ENCODE results near the gene BTBD8.

Gene BTBD8

DNA sequence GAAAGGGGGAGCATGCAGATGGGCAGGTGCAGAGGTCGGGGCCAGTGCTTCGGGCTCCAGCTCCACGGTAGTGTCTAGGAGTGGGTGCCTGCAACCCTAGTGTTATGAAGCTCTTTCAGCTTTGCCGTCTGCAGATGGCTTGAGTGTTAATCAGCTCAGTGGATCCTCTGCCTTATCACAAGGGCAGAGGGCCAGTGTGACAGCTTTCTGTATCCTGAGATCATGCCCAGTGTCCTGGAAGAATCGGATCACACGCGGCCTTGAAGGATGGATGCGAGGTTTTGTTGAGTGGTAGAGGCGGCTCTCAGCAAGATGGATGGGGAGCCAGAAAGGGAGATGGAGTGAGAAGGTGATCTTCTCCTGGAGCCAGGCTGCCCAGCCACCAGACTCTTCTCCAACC lies 112.1 kb downstream of the BTBD8 start:
- DNase-seq (ENCODE audit: low spot score) = no peak

DNA sequence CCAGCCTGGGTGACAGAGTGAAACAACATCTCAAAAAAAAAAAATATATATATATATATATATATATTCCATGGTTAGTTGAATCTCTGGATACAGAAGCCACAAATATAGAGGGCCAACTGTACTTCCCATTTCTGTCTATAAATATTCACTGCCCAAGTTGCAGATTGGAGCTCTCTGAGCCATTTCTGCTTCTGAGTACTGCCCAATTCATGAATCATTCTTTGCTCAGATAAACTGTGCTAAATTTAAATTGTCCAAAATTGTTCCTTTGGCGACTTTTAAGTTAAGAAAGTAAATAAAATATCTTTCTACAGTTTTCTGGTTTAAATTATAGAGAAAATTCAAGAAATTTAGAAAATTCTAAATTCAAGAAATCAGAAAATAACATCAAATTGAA lies 114.4 kb downstream of the BTBD8 start:
- DNase-seq (ENCODE audit: low spot score) = no peak

DNA sequence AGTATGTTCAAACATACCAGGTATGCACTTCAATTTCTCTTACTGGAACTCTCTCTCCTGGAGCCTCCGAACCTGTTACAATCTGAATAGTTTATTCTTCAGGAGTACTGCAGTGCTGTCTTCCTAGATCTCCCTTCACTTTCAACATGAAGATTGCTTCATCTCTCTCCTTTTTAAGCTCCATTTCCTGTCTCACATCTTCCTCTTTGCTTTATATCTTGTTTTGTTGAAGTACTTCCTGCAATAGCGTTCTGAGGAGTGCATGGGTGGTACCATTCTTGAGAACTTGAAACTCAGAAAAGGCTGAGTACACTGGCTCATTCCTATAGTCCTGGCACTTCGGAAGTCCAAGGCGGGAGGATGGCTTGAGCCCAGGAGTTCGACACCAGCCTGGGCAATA lies 121.8 kb downstream of the BTBD8 start:
- no peak for DNase-seq (ENCODE audit: low spot score)

DNA sequence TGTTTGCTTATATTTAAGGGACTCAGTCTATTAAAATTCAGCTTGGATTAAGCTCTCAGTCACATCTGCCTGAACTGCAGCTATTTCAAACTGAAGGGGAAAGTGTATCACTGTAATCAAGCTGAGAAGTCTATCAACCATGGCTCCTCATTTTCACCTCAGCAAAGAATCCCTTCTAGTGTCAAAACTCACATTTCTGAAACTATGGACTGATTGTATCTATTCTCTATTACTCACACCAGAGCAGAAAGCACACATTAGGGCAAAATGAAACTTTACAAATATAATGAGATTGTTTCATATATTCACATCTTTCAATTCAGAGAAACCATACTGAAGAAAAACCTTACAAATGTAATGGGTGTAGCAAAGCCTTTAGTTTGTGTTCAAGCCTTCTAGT lies 123.0 kb downstream of the BTBD8 start:
- DNase-seq (ENCODE audit: low spot score) = no peak

DNA sequence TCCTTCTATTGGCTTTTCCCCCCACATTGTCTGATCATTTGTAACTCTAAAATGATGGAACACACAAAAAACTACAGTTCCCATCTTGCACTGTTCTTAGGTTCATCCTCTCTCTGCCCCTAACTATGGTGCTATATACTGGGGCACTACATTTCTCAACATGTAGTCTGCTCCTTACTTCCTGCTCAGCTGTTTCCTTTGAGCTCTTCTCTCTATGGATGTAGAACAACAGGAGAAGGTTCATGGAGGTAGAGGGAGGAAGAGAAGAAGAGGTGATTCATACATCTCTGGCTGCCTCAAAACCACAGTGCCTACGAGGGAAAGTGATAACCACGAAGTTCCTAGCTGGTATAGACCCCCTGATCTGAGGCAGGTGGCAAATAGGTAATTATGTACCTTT lies 130.6 kb downstream of the BTBD8 start:
- no peak for DNase-seq (ENCODE audit: low spot score)

DNA sequence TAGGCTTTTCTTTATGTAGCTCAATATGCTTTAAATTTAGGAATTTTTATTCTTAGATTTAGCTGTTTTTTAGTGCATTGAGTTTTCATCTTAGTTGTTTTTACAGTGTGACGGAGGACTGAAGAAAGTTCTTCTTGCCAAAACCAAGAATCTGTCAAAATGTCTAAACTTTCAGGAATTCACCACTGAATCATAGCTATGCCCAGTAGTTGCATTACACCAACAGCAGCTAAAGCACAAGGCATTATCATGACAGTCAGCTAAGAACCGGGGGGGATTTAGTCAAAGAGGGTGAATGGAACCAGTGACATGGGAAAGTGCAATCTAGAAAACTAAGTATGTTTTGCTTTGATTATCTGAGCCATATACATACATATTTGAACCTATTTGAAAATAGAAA lies 131.0 kb downstream of the BTBD8 start:
- DNase-seq (ENCODE audit: low spot score) = no peak

DNA sequence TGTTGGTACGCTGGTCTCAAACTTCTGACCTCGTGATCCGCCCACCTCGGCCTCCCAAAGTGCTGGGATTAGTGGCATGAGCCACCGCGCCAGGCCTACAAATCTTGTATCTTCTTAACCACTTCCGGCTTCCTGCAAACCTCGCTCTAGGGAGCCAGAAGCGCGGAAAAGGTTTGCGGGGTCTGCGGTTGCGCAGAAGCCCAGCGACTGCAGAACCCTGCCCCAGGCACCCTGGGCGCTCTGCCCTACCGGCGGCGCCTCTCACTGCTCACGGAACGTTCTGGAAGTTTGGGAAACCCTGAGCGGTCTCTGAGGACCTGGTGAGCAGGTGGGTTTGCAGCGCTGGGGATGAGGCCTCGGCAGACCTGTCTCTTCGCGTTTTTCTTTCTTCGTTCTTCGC lies 137.6 kb downstream of the BTBD8 start, which contains the start of gene C1orf146:
Gene C1orf146, plus strand, starts transcription at position 195 of the 400 bp plus-strand sequence. CDS start 13,506 bp downstream, outside the sequence.
- no peak for DNase-seq (ENCODE audit: low spot score)

DNA sequence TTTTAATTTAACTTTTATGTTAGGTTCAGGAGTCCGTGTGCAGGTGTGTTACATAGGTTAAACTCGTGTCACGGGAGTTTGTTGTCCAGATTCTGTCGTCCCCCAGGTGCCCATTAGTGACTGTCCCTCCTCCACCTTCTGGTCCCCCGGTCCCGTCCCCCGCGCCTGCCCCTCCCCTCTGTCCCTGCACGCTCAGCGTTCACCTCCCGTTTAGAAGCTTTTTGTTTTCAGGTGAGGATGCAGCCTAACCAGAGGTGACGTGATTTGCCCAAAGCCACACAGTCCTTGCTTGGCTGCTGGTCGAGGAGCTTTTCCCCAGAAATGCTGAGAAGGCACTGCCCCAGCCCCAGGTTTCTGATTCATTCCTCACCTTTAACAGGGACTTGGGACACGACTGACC lies 138.4 kb downstream of the BTBD8 start:
- DNase-seq (ENCODE audit: low spot score) = no peak

DNA sequence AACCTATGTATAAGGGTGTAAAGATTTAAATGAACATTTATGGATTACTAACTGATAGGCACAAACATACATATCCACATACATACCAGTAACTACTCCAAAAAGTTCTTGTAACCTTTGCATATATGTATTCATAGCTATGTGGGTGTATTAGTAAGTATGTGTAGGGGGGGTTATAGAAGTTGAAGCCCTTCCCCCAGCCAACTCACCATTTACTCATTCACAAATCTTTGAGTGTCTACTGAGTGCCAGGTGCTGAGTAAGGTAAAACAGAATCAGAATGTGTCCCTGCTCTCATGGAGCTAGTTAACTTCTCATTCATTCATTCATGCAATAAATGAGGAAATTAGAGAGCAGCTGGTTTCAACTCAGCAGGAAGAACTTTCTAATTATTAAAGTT lies 138.9 kb downstream of the BTBD8 start:
- no peak for DNase-seq (ENCODE audit: low spot score)

DNA sequence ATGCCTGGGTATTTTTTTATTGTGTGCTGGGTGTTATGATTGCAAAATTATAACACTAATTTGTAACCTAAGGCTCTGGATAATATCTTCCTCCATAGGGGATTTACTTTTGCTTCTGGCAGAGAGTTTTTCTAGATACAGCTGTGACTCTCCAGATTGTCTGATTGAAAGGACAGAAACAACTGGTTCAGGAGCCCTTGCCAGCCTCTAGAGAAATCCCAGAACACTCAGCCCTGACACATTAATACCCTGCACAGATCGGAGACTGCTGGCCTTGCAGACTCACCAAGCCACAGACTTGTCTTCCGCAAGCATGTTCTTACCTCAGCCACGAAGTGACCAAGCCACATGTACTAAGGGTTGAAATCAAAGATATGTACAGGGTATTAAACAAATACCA lies 148.3 kb downstream of the BTBD8 start:
- DNase-seq (ENCODE audit: low spot score) = no peak

DNA sequence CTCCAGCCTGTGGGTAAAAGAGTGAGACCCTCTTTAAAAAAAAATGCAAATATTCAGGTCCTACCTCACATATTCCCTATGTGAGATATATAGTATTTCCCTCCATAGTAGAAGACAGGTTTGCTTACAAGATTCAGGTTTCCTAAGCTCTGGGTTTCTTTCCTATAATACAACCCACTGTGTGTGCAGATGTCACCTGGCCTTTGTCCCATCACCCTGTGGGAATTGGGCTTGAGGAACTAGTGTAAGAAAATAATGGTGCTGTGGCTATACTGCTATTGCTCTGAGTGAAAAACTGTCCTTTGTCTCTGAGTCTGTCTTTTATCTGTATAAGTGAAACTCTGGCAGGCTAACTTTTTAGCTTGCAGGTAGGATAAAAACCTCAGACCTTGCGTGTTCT lies 150.6 kb downstream of the BTBD8 start:
- DNase-seq (ENCODE audit: low spot score) = no peak

All from hematopoietic multipotent progenitor cell treated with erythropoietin and hydrocortisone succinate and interleukin-3 and kit ligand, for 15 days (in vitro differentiated cells).